SK-N-SH (cell line): ENCODE data around the gene TTLL7. TPM values are rescaled to one million over a fixed set of nuclear protein-coding genes. Genes with fewer than 3 reads are reported as not detected.

Source experiments
- CTCF ChIA-PET: fragments of 300-600, 350-600 bp; formaldehyde crosslinking; extraction: SDS; loops from one replicate; lab custom pipeline; 2021; lab: Yijun Ruan, JAX
- POLR2A ChIA-PET: fragments of 350-600 bp; sonication (Branson Sonifier 250); formaldehyde crosslinking; extraction: SDS; loops from one replicate; lab custom pipeline; 2020; ENCODE audit warnings: antibody characterized with exemption, inconsistent platforms; lab: Yijun Ruan, JAX
- DNase-seq: peaks from one replicate; pipeline ENCODE4 v3.0.0; 2012
- H2AFZ ChIP-seq: fragments of 200-600 bp; sonication (generic); 2 replicates; pipeline ENCODE4 v1.8.1; 2016; ENCODE audit warnings: antibody characterized with exemption, mild to moderate bottlenecking, low read depth
- H3F3A ChIP-seq: fragments of 200-600 bp; sonication (generic); replicated peaks from 2 replicates; pipeline ENCODE3; 2016; ENCODE audit warnings: antibody characterized with exemption, mild to moderate bottlenecking; ENCODE audit not compliant: insufficient read depth
- H3K27ac ChIP-seq, 2 experiments: fragments of 200-500 bp in 1 of 2; fragments of 200-600 bp in 1 of 2; sonication (Bioruptor generic) in 1 of 2; sonication (generic), shearing (Covaris generic) in 1 of 2; 2 replicates each; pipeline versions ENCODE4 v1.5.1 to v1.6.1; 2014 to 2016; ENCODE audit warnings: low read depth in 2 of 2, inconsistent platforms in 1 of 2, low read length in 1 of 2, mild to moderate bottlenecking in 1 of 2, mixed read lengths in 1 of 2
- H3K27me3 ChIP-seq: fragments of 200-600 bp; sonication (generic), shearing (Covaris generic); 2 replicates; pipeline ENCODE4 v1.6.1; 2016; ENCODE audit warnings: mixed run types; ENCODE audit not compliant: insufficient read depth
- H3K36me3 ChIP-seq, 2 experiments: fragments of 200-500 bp in 1 of 2; fragments of 200-600 bp in 1 of 2; sonication (Bioruptor generic) in 1 of 2; sonication (generic) in 1 of 2; replicated peaks in 1 of 2; 2 replicates each; pipeline versions ENCODE3 to v1.5.1; 2014 to 2016; ENCODE audit warnings: low read length in 1 of 2, mild to moderate bottlenecking in 1 of 2; ENCODE audit not compliant: insufficient read depth in 2 of 2, control insufficient read depth in 1 of 2
- H3K4me1 ChIP-seq, 2 experiments: fragments of 200-500 bp in 1 of 2; fragments of 200-600 bp in 1 of 2; sonication (Bioruptor generic) in 1 of 2; sonication (generic), shearing (Covaris generic) in 1 of 2; 2 replicates each; pipeline versions ENCODE4 v1.5.1 to v1.6.1; 2014 to 2016; ENCODE audit warnings: low read depth in 1 of 2, low read length in 1 of 2, mixed run types in 1 of 2; ENCODE audit not compliant: insufficient read depth in 2 of 2, control insufficient read depth in 1 of 2
- H3K4me2 ChIP-seq: fragments of 200-600 bp; sonication (generic), shearing (Covaris generic); 2 replicates; pipeline ENCODE4 v1.6.1; 2017; ENCODE audit warnings: mixed run types
- H3K4me3 ChIP-seq, 2 experiments: fragments of 200-500 bp in 1 of 2; fragments of 200-600 bp in 1 of 2; sonication (Bioruptor generic) in 1 of 2; sonication (generic), shearing (Covaris generic) in 1 of 2; 2 replicates each; pipeline versions ENCODE4 v1.5.1 to v1.8.1; 2014 to 2016; ENCODE audit warnings: low read depth in 2 of 2, inconsistent platforms in 1 of 2, low read length in 1 of 2, mild to moderate bottlenecking in 1 of 2, mixed read lengths in 1 of 2, moderate library complexity in 1 of 2
- H3K79me2 ChIP-seq: fragments of 200-600 bp; sonication (generic); 2 replicates; pipeline ENCODE4 v1.8.1; 2017; ENCODE audit warnings: mild to moderate bottlenecking; ENCODE audit not compliant: insufficient read depth
- H3K9ac ChIP-seq: fragments of 200-600 bp; sonication (generic); 2 replicates; pipeline ENCODE4 v1.6.1; 2017; ENCODE audit warnings: mixed run types
- H3K9me2 ChIP-seq: fragments of 200-600 bp; sonication (generic); 2 replicates; pipeline ENCODE4 v1.6.1; 2017; ENCODE audit warnings: mixed run types
- H3K9me3 ChIP-seq: fragments of 200-600 bp; sonication (generic); 2 replicates; pipeline ENCODE4 v1.6.1; 2017; ENCODE audit warnings: mixed run types, mild to moderate bottlenecking, moderate library complexity
- H4K20me1 ChIP-seq: fragments of 200-600 bp; sonication (generic); 2 replicates; pipeline ENCODE4 v1.6.1; 2017; ENCODE audit warnings: mild to moderate bottlenecking, mixed run types; ENCODE audit not compliant: insufficient read depth
- EP300 ChIP-seq, 2 experiments: IDR thresholded peaks; 2 replicates each; pipeline versions ENCODE4 v1.4.0 to v1.6.1; 2012; ENCODE audit warnings: borderline replicate concordance in 1 of 2, low read depth in 1 of 2, low read length in 1 of 2
- EZH2phosphoT487 ChIP-seq: fragments of 200-600 bp; sonication (generic); IDR thresholded peaks from 2 replicates; pipeline ENCODE4 v1.6.1; 2017; ENCODE audit warnings: low read depth, mixed run types, mild to moderate bottlenecking, antibody characterized with exemption, moderate library complexity, borderline replicate concordance
- FOSL2 ChIP-seq: IDR thresholded peaks from 2 replicates; pipeline ENCODE4 v1.4.0; 2012; ENCODE audit warnings: low read depth, mild to moderate bottlenecking, moderate library complexity, borderline replicate concordance
- FOXM1 ChIP-seq: IDR thresholded peaks from 2 replicates; pipeline ENCODE4 v1.4.0; 2012; ENCODE audit warnings: low read depth, mild to moderate bottlenecking
- GABPA ChIP-seq: IDR thresholded peaks from 2 replicates; pipeline ENCODE4 v1.4.0; 2012; ENCODE audit warnings: low read depth, mild to moderate bottlenecking
- JUND ChIP-seq: IDR thresholded peaks from 2 replicates; pipeline ENCODE4 v1.4.0; 2012
- MEF2A ChIP-seq: IDR thresholded peaks from 2 replicates; pipeline ENCODE4 v1.4.0; 2012; ENCODE audit warnings: low read depth, borderline replicate concordance
- MXI1 ChIP-seq: IDR thresholded peaks from 2 replicates; pipeline ENCODE4 v1.6.1; 2012; ENCODE audit warnings: mild to moderate bottlenecking, low read depth, low read length, improper control_type of control experiment
- RAD21 ChIP-seq: IDR thresholded peaks from 2 replicates; pipeline ENCODE4 v1.6.1; 2012; ENCODE audit warnings: mild to moderate bottlenecking, low read length
- RCOR1 ChIP-seq: fragments of 150-350 bp; IDR thresholded peaks from 2 replicates; pipeline ENCODE4 v1.6.1; 2017; ENCODE audit warnings: antibody characterized with exemption, low read length
- TCF12 ChIP-seq: IDR thresholded peaks from 2 replicates; pipeline ENCODE4 v1.4.0; 2012
- USF1 ChIP-seq: IDR thresholded peaks from 2 replicates; pipeline ENCODE4 v1.4.0; 2012; ENCODE audit warnings: low read depth, borderline replicate concordance
- YY1 ChIP-seq: IDR thresholded peaks from 2 replicates; pipeline ENCODE4 v1.4.0; 2012; ENCODE audit warnings: low read depth, mild to moderate bottlenecking
- WGBS: methylation state at CpG from one replicate; pipeline ENCODE4 v1.1.6; 2017; ENCODE audit warnings: low lambda C conversion rate; 5-methylcytosine and 5-hydroxymethylcytosine counted together
- polyA plus RNA-seq, 3 experiments: library from polyadenylated mRNA; depleted of rRNA; stranded (reverse); fragments of >200 nt; gene quantifications; 2 replicates each; pipeline ENCODE4 v1.2.3, GENCODE V29; 2012
- TF ChIP-seq, protein P1 (sequence below): IDR thresholded peaks from 2 replicates; pipeline ENCODE4; 2012
- TF ChIP-seq, protein P2 (sequence below): fragments of 200-600 bp; sonication (generic); IDR thresholded peaks from 2 replicates; pipeline ENCODE4 v1.6.1; 2017; ENCODE audit warnings: antibody characterized with exemption, mild to moderate bottlenecking, moderate library complexity
- TF ChIP-seq, protein P3 (sequence below): fragments of 150-350 bp; IDR thresholded peaks from 2 replicates; pipeline ENCODE4 v1.6.1; 2017; ENCODE audit warnings: antibody characterized with exemption, low read length, low read depth, borderline replicate concordance
- TF ChIP-seq, protein P4 (sequence below): IDR thresholded peaks from 2 replicates; pipeline ENCODE4 v1.6.1; 2012; ENCODE audit warnings: mild to moderate bottlenecking, low read depth, low read length, moderate library complexity

TTLL7 gene
- polyA plus RNA-seq, 1 of the 3 experiments (the other 2 are of a cell fraction), result 7.3 TPM

GRCh38 chr1:83897516-83897915, 101.4 kb downstream of the TTLL7 start (continued):
- no peak for TF ChIP-seq TCF12

- H4K20me1 ChIP-seq, result no peaks in the 10 kb centered on the region
- WGBS, result 86% methylated on average over 6 of the region's 6 CpGs
- no peaks in the 10 kb centered on the region for H3F3A ChIP-seq
- no peak overlapping the region for H3K4me3 ChIP-seq
- no peak overlapping the region for H3K27ac ChIP-seq
- DNase-seq, result no peak
- peaks cover under 1 to 3% of the 10 kb centered on the region in 2 experiments; a peak in 2 of 4 replicates for H3K4me1 ChIP-seq
- H3K9me3 ChIP-seq, result no peaks in the 10 kb centered on the region
- TF ChIP-seq RCOR1, result no peak
- TF ChIP-seq EZH2phosphoT487, result no peak
- TF ChIP-seq EP300 (IDR thresholded peaks at IDR 0.05; ENCODE audit: borderline replicate concordance in 1 of 2, low read depth in 1 of 2, low read length in 1 of 2), result no peak
- H3K36me3 ChIP-seq, result peaks cover 0 to 2% of the 10 kb centered on the region in 2 experiments
- no peak overlapping the region for H2AFZ ChIP-seq
- ChIA-PET CTCF (interaction anchor here (0.8 to 1.1 kb wide), 3 partner anchors 10 to 861 kb away, joined by 3 read pairs; no protein-coding TSS in a partner anchor), POLR2A (no interaction called here)
- no peaks in the 10 kb centered on the region for H3K79me2 ChIP-seq
- H3K9ac ChIP-seq, result no peak overlapping the region
- no peaks in the 10 kb centered on the region for H3K27me3 ChIP-seq
- H3K9me2 ChIP-seq, result no peaks in the 10 kb centered on the region
- H3K4me2 ChIP-seq, result no peak overlapping the region
Measured at GRCh38 chr1:83896299-83896698, 102.6 kb downstream of the TTLL7 start.

DNA sequence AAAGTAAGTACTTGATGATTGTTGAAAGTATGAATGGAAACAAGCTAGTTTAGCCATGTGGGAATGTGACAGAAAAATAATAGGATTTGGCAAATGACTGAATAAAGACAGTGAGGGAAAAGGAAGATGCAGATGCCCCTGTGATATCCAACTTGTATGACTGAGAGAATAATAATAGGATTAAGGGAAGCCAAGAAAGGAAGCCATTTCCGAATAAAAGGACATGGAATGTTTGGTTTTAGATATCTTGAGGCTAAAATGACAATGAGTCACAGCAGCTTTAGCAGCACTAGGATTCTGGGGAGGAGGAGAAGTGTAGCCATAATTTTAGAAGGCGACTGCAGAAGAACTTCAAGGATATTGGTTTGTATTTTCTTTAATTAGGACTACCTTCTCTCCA, 109.2 kb downstream of the TTLL7 start:
- no peaks in the 10 kb centered on the region for H3K9me3 ChIP-seq
- H3K79me2 ChIP-seq, result no peaks in the 10 kb centered on the region
- no peak overlapping the region for H3K4me3 ChIP-seq
- H3K9ac ChIP-seq, result no peak overlapping the region
- H3K27me3 ChIP-seq, result no peaks in the 10 kb centered on the region
- H4K20me1 ChIP-seq, result no peaks in the 10 kb centered on the region
- no peaks in the 10 kb centered on the region for H3F3A ChIP-seq
- CTCF ChIA-PET, result interaction anchor here (2.3 kb wide), 1 partner anchor 16 kb away, joined by 8 read pairs; no protein-coding TSS in a partner anchor
- H3K4me2 ChIP-seq, result no peak overlapping the region
- WGBS, result 75% methylated on average over 2 of the region's 2 CpGs
- POLR2A ChIA-PET, result no interaction called here
- H3K9me2 ChIP-seq, result no peaks in the 10 kb centered on the region
- H3K4me1 ChIP-seq, result no peaks in the 10 kb centered on the region
- H2AFZ ChIP-seq, result peak overlapping the region; percentile 17; the same call in 1 of the 2 replicates
- H3K27ac ChIP-seq, result peak overlapping the region in 1 of 2 experiments; percentile 17; a peak in 1 of 4 replicates
- no peak for DNase-seq
- peaks cover 0 to 7% of the 10 kb centered on the region in 2 experiments for H3K36me3 ChIP-seq
- TF ChIP-seq, protein P1, sequence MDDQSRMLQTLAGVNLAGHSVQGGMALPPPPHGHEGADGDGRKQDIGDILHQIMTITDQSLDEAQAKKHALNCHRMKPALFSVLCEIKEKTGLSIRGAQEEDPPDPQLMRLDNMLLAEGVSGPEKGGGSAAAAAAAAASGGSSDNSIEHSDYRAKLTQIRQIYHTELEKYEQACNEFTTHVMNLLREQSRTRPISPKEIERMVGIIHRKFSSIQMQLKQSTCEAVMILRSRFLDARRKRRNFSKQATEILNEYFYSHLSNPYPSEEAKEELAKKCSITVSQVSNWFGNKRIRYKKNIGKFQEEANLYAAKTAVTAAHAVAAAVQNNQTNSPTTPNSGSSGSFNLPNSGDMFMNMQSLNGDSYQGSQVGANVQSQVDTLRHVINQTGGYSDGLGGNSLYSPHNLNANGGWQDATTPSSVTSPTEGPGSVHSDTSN, result no peak
- no peak for TF ChIP-seq TCF12
- TF ChIP-seq FOSL2, result no peak
- no peak for TF ChIP-seq YY1
- TF ChIP-seq MEF2A, result no peak
- TF ChIP-seq, protein P2, sequence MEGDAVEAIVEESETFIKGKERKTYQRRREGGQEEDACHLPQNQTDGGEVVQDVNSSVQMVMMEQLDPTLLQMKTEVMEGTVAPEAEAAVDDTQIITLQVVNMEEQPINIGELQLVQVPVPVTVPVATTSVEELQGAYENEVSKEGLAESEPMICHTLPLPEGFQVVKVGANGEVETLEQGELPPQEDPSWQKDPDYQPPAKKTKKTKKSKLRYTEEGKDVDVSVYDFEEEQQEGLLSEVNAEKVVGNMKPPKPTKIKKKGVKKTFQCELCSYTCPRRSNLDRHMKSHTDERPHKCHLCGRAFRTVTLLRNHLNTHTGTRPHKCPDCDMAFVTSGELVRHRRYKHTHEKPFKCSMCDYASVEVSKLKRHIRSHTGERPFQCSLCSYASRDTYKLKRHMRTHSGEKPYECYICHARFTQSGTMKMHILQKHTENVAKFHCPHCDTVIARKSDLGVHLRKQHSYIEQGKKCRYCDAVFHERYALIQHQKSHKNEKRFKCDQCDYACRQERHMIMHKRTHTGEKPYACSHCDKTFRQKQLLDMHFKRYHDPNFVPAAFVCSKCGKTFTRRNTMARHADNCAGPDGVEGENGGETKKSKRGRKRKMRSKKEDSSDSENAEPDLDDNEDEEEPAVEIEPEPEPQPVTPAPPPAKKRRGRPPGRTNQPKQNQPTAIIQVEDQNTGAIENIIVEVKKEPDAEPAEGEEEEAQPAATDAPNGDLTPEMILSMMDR, result no peak
- no peak for TF ChIP-seq MXI1
- TF ChIP-seq JUND, result no peak
- TF ChIP-seq, protein P3, sequence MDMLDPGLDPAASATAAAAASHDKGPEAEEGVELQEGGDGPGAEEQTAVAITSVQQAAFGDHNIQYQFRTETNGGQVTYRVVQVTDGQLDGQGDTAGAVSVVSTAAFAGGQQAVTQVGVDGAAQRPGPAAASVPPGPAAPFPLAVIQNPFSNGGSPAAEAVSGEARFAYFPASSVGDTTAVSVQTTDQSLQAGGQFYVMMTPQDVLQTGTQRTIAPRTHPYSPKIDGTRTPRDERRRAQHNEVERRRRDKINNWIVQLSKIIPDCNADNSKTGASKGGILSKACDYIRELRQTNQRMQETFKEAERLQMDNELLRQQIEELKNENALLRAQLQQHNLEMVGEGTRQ, result no peak
- TF ChIP-seq GABPA, result no peak
- no peak for TF ChIP-seq USF1
- no peak for TF ChIP-seq EP300 (IDR thresholded peaks at IDR 0.05; ENCODE audit: borderline replicate concordance in 1 of 2, low read depth in 1 of 2, low read length in 1 of 2)
- no peak for TF ChIP-seq RAD21
- TF ChIP-seq, protein P4, sequence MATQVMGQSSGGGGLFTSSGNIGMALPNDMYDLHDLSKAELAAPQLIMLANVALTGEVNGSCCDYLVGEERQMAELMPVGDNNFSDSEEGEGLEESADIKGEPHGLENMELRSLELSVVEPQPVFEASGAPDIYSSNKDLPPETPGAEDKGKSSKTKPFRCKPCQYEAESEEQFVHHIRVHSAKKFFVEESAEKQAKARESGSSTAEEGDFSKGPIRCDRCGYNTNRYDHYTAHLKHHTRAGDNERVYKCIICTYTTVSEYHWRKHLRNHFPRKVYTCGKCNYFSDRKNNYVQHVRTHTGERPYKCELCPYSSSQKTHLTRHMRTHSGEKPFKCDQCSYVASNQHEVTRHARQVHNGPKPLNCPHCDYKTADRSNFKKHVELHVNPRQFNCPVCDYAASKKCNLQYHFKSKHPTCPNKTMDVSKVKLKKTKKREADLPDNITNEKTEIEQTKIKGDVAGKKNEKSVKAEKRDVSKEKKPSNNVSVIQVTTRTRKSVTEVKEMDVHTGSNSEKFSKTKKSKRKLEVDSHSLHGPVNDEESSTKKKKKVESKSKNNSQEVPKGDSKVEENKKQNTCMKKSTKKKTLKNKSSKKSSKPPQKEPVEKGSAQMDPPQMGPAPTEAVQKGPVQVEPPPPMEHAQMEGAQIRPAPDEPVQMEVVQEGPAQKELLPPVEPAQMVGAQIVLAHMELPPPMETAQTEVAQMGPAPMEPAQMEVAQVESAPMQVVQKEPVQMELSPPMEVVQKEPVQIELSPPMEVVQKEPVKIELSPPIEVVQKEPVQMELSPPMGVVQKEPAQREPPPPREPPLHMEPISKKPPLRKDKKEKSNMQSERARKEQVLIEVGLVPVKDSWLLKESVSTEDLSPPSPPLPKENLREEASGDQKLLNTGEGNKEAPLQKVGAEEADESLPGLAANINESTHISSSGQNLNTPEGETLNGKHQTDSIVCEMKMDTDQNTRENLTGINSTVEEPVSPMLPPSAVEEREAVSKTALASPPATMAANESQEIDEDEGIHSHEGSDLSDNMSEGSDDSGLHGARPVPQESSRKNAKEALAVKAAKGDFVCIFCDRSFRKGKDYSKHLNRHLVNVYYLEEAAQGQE, result no peak
- TF ChIP-seq EZH2phosphoT487, result no peak
- TF ChIP-seq FOXM1, result no peak
